OCI-LY3 (cell line): Measurements from ENCODE around the gene IL17RD.

ENCODE experiments used
- EZH2phosphoT487 ChIP-seq: fragments of 200-600 bp; shearing (Covaris generic); IDR thresholded peaks from 2 replicates; pipeline ENCODE4 v1.6.1; 2018; ENCODE audit warnings: antibody characterized with exemption, mixed run types, low read depth
- TF ChIP-seq, protein P1 (sequence below): fragments of 200-600, 300-600 bp; sonication (generic); IDR thresholded peaks from 2 replicates; pipeline ENCODE4 v1.5.1; 2014; ENCODE audit warnings: antibody characterized with exemption, low read length, low read depth

DNA sequence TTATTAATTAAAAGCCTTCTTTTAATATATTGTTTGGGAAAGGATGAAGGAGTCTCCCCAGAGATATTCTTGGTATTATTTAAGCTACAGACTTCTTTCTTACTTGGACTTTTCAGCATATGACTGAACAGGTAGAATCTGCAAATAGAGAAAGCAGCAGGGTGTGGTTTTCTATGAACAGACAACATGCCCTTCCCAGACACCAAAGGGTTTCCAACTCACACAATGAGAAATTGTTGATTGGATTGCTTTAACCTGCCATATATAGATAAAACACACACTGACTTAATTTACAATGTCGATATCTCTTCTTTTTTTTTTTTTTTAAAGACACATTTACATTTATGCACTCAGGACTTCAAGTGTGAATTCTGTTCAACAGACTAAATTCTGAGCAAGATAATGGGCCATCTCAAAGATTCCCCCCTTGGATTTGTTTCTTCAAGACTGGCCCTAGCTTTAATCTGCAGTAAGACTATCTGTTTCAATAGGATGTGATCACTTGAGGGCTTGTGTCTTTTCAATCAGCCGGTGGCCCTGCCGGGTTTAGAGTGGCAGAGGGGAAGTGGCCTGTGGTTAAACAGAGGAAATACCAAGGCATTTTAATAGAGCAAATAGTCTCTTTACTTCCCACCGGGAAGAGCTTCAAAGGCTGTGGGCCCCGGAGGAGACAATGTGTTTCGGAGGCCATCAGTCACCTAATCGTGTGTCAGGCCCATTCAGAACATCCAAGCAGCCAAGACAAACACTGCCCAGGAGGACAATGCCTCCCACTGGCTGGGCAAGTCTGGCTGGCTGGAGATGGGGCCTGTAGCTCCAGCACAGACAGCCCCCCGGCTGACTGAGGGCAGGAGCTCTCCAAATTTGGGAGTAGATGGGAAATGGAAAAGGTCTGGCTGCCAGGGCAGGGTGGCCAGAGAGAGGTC, 6.1 kb downstream of the IL17RD start:
- TF ChIP-seq, protein P1, sequence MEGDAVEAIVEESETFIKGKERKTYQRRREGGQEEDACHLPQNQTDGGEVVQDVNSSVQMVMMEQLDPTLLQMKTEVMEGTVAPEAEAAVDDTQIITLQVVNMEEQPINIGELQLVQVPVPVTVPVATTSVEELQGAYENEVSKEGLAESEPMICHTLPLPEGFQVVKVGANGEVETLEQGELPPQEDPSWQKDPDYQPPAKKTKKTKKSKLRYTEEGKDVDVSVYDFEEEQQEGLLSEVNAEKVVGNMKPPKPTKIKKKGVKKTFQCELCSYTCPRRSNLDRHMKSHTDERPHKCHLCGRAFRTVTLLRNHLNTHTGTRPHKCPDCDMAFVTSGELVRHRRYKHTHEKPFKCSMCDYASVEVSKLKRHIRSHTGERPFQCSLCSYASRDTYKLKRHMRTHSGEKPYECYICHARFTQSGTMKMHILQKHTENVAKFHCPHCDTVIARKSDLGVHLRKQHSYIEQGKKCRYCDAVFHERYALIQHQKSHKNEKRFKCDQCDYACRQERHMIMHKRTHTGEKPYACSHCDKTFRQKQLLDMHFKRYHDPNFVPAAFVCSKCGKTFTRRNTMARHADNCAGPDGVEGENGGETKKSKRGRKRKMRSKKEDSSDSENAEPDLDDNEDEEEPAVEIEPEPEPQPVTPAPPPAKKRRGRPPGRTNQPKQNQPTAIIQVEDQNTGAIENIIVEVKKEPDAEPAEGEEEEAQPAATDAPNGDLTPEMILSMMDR, result no peak
- no peak for TF ChIP-seq EZH2phosphoT487
